ENCODE results near the gene SFSWAP. TPM values are rescaled to one million over a fixed set of nuclear protein-coding genes. Genes with fewer than 3 reads are reported as not detected.
A peak's percentile ranks its signal among the peaks of the same experiment; 100 is the strongest.
"Not testable (repeated sequence)": the region's sequence is repeated elsewhere in the genome, so short reads cannot be mapped to it uniquely, and the experiment has no call there.

The SFSWAP gene
- total RNA-seq (2014; rRNA removed) = 20.0 and 27.4 TPM in 2 replicates
- 14.7 TPM for polyA plus RNA-seq (2012)

DNA sequence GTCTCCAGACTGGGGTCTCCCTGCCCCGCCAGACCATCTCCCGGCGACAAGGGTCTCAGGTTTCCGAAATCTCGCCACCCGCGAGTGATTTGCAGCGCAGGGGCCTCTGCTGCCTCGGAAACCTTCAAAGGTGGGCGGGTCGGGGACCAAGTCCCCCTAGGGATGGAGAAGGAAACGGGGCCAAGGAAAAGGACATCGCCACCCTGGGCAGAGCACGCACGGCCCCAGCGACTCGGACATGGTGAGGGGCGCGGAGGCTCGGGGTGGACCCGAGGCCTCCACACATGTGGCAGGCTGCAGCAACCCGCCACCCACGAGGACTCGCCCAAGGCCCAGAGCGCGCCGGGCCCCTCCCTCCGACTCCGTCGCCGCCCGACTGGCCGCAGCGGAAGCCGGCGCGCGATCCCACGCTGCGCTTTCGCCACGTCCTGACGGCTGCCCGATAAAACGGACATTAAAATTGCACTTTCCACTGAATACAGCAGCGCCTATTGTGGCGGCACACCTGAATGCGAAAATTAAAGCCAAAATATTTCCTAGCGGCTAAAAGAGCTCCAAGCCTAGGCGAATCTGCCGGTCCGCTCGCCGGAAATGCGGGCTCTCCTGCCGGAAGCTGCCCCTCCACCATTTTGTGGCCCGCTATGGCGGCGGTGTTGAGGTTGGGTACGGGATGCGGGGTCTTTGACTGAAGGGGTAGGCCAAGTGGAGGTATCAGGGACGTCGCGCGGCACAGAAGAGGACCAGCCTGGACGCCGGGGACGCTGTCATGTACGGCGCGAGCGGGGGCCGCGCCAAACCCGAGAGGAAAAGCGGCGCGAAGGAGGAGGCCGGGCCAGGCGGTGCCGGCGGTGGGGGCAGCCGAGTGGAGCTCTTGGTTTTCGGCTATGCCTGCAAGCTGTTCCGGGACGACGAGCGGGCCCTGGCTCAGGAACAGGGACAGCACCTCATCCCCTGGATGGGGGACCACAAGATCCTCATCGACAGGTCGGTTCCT, at the start of gene SFSWAP:
TSS of gene SFSWAP (plus strand) at position 627 of the 994 bp plus-strand sequence. CDS start at position 767, 140 bp downstream.
- peak; percentile 71 for DNase-seq (ENCODE audit: low read depth)

DNA sequence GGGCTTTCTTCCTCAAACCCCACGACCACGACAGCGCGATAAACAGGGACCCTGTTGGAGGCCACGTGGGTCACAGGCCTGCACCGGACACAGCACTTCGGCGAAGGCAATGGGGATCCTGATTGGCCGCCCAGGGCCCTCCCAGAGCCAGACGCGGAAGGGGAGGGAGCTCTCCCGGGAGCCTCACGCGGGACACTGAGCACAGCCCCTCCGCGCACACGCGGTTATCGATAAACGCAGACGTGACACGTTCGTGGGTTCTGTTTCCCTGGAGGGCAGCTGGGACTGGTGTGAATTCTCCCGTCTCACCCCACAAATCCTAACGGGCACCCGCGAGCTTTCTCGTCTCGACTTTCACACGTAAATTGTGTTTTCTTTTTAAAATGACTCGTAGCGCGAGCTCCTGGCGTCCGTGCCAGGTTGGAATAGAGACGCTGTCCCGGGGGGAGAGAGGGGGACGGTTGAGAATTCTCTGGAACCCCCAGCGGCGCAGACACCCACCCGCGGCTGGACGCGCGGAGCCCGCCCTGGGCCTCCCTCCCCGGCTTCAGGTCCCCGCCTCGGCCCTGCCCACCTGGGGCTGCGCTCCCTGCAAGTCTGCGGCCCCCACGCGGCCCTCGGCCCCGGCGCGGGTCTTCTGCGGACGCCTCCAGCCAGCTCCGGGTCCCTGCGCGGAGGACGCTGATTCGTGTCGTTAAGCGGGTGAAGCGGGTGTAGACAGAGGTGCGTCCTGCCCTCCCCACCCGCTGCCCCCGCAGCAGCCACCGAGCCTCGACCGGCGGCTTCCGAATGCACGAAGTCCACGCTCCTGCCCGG, 49.5 kb upstream of the SFSWAP start:
- not testable (repeated sequence) for DNase-seq (ENCODE audit: low read depth)

DNA sequence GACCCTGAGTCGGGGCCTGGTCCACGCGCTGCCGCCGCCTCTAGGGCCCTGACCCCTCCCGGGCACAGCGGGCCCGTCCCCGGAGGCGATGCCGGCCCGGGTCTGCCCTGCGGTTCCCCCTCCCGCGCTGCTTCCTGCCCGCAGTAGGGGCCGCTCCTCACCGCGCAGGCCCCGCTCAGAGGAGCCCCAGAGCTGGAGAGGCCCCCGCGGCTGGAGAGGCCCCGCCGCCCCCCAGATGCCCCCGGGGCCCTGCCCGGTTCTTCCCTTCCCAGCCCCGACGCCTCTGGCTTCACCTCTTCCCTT, 49.0 kb upstream of the SFSWAP start:
- not testable (repeated sequence) for DNase-seq (ENCODE audit: low read depth)

DNA sequence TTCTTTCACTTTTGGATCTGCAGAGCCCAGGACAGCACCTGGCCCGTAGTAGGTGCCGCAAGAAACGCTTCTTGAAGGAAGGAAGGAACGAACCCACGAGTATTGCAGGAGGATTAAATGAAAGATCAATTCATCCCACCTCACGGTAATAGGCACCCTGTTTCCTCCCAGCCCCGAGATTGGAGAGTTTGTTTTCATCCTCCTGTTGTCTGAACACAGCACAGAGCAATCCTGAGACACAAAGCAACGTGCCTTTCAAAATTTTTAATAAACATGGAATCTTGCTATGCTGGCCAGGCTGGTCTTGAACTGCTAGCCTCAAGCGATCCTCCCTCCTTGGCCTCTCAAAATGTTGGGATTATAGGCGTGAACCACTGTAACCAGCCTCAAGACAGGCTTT, 48.5 kb upstream of the SFSWAP start:
- DNase-seq (ENCODE audit: low read depth) = not testable (repeated sequence)

DNA sequence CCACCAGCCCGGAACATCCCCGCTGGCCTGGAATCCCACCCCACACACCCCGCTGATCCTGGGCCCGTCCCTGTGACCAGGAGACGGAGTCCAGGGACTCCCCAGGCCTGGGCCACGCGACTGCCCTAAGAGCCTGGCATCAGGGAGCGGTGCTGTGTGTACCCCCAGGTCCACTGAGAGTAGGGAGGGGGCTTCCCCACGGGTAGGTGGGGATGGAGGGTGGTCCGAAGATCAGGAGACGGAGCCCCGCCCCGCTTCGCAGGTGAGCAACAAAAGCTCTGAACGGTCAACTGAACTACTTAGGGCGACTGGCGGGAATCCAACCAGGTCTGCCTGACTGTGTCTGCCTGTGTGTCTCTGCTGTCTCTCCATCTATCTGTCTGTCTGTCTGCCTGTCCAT, 45.2 kb upstream of the SFSWAP start:
- not testable (repeated sequence) for DNase-seq (ENCODE audit: low read depth)

DNA sequence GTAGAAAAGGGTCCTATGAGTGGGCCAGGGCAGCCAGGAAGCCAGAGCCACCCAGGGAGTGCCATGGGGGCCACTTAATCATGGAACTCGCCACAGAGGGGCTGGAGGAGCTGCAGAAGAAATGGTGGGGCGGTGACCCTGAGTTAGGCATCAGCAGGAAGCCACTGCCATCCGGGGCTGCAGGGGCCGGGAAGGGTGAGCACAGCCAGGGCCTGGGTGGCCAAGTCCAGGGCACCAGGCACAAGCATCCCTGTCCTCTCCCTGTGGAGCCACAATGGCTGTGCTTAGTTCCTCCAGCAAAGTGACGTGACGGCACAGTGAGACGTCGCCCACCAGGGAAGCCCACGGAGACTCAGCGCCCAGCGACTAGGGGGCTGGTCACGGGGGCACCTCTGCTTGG, 44.4 kb upstream of the SFSWAP start:
- DNase-seq (ENCODE audit: low read depth) = not testable (repeated sequence)

DNA sequence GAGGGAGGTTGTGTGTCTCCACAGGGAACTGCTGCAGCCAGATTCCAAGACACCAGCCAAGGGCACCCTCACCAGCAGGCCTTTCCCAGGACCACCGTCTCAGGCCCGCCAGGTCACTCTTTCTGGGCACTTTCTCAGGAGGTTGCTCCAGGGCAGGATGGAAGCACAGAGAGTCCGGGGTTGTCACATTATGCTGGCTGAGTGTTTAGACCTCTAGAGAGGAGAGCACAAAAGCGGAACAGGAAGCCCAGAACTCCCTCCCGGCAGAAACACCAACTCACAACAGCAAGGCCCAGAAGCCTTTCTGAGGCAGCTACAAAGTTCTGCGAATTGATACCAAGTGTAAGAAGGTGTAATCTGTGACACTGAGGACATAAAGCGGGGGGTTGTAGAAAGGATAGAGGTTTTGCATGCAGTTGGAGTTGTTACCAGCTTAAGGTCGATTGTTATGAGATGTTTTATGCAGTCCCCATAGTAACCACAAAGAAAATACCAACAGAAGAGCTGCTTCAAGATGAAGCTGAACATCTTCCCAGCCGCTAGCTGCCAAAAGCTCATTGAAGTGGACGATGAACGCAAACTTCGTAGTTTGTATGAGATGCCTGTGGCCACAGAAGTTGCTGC, 43.8 kb upstream of the SFSWAP start:
- DNase-seq (ENCODE audit: low read depth) = not testable (repeated sequence)

DNA sequence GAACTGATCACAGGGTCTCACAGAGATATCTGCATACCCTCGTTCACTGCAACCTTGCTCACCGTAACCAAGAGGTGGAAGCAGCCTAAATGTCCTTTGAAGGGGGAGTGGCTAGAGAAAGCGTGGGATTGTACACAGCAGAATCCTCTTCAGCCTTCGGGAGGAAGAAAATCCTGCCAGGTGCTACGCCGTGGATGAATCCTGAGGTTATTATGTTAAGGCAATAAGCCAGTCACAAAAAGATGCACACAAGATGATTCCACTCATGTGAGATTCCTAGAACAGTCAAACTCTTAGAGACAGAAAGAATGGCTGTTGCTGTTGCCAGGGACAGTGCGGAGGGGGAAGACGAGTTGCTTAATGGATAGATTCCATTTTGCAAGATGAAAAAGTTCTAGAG, 39.6 kb upstream of the SFSWAP start:
- no peak for DNase-seq (ENCODE audit: low read depth)

DNA sequence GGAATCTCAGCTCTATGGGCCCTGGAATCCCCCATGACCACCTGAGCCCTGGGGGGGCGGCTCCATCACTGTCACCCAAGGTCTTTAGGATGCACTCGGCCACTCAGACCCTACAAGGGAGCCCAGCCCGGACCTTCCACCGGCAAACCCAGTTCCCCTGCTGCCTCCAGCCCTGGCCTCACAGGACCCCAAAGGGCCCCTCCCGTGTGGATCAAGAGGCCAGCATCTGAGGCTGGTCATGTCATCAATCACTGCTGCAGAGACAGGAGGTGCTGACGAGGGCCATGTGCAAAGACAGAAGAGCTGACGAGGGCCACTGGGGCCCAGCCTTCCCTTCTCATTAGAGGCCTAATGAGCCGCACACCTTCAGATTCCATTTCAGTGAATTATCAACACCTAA, 39.0 kb upstream of the SFSWAP start:
- no peak for DNase-seq (ENCODE audit: low read depth)

DNA sequence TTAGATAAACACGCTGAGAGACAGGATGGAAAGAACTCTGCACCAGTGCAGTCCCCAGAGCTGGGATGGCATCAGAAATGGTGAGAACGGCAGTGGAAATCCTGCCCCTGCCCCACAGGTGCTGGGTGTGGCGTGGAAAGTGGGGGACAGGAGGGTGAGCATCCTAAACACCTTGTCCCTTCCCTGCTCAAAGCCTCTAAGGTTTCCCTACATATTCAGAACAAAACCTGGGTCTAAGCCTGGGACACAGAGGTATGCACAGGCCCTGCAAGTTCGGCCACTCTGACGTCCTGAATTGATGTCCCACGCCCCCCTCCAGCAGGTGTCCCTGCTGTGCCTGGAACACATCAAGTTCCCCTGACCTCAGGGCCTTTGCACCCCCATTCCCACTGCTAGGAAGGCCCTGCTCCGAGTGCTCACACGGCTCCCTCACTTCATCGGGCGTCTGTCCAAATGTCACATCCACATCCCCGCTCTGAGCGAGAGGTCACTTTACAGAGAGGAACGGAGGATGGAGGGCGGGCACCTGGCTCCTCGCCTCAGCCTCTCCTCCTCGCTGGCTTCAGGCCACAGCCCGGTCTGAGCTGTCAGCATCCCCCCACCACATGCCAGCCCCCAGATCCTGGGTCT, 38.5 kb upstream of the SFSWAP start:
- DNase-seq (ENCODE audit: low read depth) = no peak

DNA sequence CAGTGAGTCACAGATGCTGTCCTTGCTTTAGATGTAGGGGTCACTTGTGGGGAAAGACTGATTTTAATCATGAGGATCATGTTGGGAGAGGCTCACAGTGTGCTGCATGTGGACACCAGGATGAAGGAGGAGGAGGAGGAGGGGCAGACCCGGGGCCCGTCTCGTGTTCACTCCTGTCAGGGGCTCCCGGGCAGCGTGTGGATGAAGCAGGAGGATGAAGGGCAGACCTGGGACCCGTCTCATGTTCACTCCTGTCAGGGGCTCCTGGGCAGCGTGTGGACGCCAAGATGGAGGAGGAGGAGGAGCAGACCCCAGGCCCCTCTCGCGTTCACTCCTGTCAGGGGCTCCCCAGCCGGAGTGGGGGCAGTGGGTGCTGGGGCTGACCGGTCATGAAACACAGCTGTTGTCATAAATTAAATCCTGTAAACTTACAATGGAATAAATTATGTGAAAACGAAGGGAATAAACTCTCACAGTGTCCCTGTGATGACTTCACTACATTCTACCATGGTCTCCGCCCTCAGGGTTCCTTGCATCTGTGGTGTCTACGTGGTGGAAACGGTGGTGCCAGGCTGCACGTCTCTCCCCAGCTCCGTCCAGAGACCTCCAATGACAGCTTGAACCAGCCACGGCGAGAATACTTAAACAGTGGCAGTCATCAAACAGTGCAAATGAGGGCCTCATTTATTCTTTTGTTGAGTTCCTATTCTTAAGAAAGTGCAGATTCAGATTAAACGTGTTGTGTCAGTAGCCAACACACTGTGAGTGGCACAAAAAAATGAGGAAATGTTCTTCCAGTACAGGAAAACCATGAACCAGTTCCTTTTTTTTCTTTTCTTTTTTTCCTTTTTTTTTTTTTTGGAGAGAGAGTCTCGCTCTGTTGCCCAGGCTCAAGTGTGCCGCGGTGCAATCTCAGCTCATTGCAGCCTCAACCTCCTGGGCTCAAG, 37.7 kb upstream of the SFSWAP start:
- DNase-seq (ENCODE audit: low read depth) = no peak

DNA sequence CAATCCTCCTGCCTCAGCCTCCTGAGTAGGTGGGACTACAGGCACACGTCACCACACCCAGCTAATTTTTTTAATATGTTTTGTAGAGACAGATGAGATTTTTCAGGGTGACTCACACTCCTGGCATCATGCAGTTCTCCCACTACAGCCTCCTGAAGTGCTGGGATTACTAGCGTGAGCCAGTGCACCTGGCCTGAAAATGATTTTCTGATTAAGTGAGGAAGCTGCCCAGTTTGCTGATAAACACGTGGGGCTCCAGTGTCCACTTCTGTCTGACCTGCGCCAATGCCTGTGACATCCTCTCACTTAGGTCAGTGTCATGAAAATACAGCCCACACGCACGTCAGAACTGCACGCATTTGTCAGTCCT, 37.0 kb upstream of the SFSWAP start:
- DNase-seq (ENCODE audit: low read depth) = peak; percentile 6

DNA sequence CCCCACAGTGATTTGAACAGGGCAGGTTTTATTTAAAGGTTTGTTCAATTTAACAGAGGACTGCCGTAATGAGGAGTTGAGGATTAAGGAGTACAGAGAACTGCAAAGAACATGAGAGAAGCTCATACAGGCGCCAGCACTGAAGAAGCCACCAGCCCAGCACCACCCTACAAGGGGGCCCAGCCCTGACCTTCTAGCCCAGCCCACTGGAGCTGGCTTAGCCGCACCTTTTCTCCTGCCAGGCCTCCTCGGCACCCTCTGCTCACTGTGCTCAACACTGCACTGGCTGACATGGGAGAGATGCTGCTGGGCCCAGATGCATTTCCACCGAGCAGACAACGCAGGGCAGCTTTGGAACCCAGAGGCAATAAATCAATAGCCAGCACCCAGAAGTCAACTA, 36.5 kb upstream of the SFSWAP start:
- DNase-seq (ENCODE audit: low read depth) = no peak

DNA sequence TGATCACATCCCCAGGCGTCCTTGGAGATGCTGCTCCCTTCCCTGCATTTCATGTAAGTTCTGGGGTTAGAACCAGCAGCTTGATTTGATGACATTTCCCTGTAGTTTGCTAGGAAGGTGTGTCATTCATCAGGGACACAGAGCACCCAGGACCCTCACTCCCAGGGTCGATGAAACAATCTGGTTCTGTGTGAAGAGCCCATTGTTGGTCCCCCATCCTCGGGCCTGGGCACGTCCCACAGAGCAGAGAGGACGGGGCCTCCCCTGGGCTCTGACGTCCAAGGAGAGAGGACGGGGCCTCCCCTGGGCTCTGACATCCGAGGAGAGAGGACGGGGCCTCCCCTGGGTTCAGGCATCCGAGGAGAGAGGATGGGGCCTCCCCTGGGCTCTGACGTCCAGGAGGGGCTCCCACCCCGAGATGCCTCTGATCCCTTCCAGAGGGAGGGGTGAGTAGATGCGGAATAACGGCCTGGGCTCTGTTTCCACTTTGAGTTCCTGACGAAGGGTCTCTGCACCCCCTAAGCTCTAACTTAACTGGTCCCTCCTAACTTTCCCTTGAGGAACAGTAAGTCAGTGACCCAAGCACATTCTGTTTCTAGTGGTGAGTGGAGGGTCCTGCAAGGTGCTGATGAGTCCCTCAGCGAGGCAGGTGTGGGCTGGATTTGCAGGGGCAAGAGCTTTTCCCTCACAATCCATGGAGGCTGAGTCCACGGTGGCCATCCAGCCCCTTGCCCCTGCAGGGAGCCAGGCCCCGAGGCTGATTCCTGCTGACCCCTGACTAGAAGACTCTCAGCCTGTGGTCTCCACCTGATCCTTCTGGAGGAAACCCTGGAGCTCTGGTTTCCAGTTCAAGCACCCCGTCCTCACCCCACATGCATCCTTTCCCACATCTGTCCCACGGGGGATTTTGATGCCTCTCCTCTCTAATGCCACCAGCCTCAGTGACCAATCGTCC, 35.5 kb upstream of the SFSWAP start:
- no peak for DNase-seq (ENCODE audit: low read depth)

DNA sequence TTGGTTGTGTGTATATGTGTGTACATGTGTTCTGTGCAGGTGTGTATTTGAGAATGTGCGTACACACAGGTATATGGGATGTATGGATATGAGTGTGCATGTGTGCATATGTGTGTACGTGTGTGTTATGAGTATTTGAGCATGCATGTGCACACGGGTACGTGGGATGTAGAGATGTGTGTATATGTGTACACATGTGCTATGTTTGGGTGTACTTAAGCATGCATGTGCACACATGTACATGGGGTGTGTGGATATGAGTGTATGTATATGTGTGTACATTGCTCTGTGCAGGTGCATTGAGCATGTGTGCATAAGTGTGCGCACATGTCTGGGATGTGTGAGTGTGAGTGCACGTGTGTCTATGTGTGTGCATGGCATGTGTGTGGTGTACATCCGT, 34.3 kb upstream of the SFSWAP start:
- DNase-seq (ENCODE audit: low read depth) = no peak

DNA sequence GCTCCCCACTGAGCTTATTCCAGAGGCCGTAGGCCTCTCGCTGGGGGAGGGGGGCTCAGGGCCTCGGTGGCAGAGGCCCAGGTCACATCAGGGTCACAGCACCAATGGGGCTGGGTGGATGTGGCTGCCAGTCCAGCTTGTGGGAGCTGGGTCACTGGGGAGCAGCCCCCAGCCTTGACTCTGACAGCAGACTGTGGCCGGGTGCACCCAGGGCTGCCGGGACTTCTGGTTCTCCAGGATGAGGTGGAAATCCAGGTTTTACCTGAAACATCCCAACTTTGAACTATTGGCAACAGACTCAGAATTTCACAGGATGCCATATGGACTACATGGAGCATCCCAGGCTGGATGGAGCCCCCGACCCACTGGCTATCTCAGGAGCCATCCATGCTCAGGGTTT, 33.8 kb upstream of the SFSWAP start:
- DNase-seq (ENCODE audit: low read depth) = not testable (repeated sequence)

DNA sequence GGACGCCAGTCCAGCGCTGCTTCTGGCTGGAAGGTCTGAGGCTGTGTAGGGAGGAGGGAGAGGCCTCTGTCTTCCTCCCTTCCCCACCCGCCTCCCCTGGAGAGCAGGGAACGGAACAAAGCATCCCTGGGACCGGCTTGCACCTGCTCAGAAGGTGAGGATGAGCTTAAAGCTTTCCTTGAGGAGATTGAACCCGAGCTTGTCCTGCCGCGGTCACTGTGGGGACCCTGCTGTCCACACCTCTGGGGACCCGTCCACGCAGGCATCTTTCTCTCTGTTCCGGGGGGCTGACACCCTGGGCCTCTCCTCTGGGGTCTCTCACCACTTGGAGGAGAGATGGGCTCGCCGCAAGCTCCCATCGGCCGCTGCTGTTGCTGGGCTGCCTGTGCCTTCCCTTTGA, 33.2 kb upstream of the SFSWAP start:
- no peak for DNase-seq (ENCODE audit: low read depth)

DNA sequence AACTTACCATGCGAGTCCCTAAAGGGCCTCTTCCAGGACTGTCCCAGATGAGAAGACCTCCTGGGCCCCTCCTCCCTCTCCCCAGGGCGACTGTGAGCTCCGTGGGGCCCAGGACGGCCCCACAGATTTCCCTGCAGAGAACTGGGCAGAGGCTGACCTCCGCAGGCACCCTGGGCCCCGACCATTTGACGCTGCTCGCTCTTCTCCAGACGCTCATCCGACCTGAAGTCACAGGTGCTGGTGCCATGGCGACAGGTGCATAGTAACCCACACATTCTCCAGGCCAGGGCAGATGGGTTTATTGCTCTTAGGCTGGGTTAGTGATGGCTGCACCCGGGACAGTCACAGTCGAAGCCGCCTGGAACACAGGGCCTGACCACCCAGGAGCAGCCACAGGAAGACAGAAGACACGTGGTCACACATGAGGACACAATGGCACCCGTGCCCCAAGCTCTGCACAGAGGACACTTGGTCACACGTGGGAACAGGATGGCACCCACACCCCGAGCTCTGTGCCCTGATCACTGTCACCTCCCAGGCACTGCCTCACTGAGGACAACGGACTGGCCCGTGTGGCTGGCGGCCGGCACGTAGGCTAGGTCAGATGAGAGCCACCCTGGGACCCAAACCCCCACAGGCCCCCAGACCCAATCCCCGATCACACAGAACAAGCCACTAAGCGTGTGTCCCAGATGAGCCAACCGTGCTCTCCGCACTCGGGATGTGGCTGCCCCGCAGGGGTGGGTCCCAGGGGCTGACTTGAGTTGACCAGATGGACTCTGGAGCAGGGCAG, 32.3 kb upstream of the SFSWAP start:
- not testable (repeated sequence) for DNase-seq (ENCODE audit: low read depth)

Measured in LHCN-M2 (cell line).